ENCODE data around the gene UNG.
"Not testable (repeated sequence)": the region's sequence is repeated elsewhere in the genome, so short reads cannot be mapped to it uniquely, and the experiment has no call there.

Gene UNG

GRCh38 chr12:109097435-109098182 lies at the start of gene UNG:
Gene UNG (plus strand): TSS chr12:109097597. CDS start chr12:109097680, 83 bp downstream.
- DNase-seq (ENCODE audit: low spot score) = peak; percentile 94

DNA sequence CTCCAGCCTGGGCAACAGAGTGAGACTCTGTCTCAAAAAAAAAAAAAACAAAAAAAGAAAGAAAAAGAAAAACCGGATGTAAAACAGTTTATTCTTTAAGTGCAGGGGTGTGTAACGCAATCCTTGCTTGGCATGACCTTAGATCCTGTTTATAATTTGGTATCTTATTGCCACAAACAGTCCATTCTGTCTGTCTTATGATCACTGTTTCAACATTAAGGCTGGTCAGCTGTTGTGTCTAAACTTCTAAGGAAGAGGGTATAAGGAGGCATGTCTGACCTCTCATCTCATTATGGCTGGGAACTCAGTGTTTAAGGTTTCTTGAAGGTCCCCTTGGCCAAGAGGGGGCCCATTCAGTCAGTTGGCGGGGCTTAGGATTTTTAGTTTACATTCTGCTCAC lies 48.7 kb upstream of the UNG start:
- DNase-seq (ENCODE audit: low spot score) = not testable (repeated sequence)

- DNase-seq (ENCODE audit: low spot score) = not testable (repeated sequence)
These were observed 47.6 kb upstream of the UNG start for GRCh38 chr12:109049794-109050193.

GRCh38 chr12:109052097-109052413 lies 45.3 kb upstream of the UNG start:
- DNase-seq (ENCODE audit: low spot score) = no peak

DNA sequence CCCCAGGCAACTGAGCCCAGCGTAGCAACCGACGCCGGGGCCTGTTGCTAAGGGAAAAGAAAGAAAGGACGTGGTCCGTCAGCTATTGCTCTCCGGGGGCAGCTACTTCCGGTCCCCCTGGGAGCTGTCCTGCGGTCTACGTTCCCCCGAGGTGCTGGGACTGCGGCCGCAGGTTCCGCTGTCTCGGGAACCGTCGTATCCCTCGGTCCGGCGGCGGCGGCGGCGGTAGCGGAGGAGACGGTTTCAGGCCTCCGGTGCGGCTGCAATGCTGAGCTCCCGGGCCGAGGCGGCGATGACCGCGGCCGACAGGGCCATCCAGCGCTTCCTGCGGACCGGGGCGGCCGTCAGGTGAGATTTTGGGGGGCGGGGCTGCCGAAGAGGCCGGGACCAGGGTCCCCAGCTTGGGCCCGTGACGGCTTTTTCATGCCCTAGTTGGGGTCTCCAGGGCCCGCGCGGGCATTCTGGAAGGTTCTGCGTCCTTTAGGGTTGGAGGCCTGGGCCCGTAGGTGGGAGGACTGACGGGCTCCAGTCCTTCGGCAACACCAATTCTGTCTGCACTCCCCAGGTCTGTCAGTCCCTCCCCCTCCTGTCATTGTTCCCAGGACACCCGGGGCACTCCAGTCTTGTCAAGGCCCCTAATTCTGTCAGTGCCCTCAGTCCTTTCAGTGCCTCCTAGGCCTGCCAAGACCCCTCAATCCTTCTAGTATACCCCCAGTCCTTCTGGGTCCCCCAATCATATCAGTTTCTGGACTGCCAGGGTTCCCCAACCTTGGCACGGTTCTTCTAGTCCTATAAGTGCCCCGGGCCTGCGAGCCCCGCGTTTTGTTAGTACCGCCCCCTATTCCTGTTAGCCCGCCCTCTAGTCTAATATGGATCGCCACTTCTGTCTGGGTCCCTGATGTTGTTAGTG lies 44.7 kb upstream of the UNG start, which contains the start of gene USP30:
USP30 (plus strand) TSS at position 163 of the 910 bp plus-strand sequence; CDS start at position 266, 103 bp downstream.
- peak; percentile 71 for DNase-seq (ENCODE audit: low spot score)

DNA sequence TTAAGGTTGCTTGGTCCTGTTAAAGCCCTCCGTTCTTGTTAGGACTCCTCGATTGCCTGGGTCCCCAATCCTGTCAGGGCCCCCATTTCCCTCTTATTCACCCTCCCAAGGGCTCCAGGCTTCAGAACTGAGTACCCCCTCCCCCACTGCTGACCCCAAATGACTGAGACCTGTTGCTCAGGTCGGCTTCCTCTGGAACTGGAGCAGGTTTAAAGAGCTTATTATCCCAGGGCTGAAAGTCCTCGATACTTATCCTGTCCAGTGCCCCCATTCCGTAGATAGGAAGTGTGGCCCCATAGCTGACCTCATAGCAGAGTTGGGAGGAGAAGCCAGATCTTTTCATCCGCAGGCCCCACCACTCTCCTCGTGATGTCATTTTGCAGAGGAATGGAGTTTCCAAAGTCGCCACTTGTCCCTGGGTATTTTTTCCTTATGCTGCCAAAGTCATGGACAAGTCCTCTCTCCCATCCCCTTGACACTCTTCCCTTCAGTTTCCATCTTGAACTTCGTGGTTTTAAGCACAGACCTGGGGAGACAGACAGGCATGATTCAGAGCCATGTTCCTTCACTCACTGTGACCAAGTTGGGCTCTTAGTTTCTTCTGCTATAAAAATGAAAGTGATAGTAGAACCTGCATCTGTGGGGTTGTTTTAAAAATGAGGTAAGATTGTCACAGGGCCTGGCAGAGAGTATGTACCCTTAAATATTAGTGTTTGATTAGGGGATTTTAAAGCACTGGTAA lies 43.8 kb upstream of the UNG start:
- peak; percentile 16 for DNase-seq (ENCODE audit: low spot score)

- DNase-seq (ENCODE audit: low spot score) = not testable (repeated sequence)
These were observed 43.3 kb upstream of the UNG start for GRCh38 chr12:109054124-109054513.

DNA sequence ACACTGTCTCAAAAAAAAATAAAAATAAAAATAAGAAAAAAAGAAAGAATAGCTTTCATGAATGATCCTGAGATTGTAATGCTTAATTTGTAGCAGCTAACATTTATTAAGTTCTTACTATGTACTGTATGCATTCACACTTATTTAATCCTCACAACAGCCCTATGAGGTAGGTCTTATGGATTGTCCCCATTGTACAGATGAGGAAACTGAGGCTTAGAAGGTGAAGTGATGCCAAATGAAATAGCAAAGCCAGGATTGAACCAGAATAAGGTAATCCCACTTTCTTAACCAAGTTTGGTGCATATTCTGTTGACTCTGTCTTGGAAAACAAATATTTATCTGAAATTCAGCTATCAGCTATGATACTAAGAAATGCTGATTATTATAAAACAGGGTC lies 42.9 kb upstream of the UNG start:
- DNase-seq (ENCODE audit: low spot score) = no peak

DNA sequence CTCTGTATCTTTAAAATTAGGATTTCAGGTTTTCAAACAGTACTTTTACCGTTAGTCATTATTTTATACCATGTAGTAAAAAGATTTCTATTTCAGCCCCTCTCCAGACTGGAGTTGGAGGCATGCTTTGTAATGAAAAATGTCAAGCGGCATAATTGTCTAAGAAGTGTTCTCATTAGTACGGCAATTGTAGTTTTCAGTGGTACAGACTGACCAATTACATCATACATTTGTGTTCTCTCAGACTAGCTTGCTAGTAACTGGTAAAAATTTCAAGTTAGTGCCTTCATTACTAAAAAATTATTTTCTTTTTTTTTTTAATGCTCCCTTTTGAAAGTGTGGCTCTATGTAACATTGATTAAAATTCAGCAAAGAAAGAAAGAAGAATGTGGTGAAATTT lies 40.5 kb upstream of the UNG start:
- peak; percentile 83 for DNase-seq (ENCODE audit: low spot score)

GRCh38 chr12:109057376-109057775 lies 40.0 kb upstream of the UNG start:
- peak; percentile 94 for DNase-seq (ENCODE audit: low spot score)

GRCh38 chr12:109058773-109059172 lies 38.6 kb upstream of the UNG start:
- no peak for DNase-seq (ENCODE audit: low spot score)

DNA sequence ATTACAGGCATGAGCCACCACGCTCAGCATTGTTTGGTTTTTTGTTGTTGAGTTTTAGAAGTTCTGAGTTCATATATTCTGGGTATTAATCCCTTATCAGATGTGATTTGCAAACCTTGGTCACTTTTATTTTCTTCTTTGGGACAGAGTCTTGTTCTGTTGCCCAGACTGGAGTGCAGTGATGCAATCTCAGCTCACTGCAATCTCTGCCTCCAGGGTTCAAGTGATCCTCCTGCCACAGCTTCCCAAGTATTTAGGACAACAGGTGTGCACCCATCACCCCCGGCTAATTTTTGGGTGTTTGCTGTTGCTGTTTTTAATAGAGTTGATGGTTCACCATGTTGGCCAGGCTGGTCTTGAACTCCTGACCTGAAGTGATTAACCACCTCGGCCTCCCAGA lies 33.3 kb upstream of the UNG start:
- DNase-seq (ENCODE audit: low spot score) = no peak

- DNase-seq (ENCODE audit: low spot score) = no peak
These were observed 32.1 kb upstream of the UNG start for GRCh38 chr12:109065154-109065852.

DNA sequence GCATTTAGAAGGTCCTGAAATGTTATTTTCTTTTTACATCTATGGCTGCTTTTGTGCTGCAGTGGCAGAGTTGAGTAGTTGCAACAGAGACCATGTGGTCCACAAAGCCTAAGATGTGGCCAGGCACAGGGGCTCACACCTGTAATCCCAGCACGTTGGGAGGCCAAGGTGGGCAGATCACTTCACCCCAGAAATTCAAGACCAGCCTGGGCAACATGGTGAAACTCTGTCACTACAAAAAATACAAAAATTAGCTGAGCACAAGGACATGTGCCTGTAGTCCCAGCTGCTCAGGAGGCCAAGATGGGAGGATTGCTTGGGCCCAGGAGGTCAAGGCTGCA lies 31.6 kb upstream of the UNG start:
- no peak for DNase-seq (ENCODE audit: low spot score)

- DNase-seq (ENCODE audit: low spot score) = no peak
These were observed 27.8 kb upstream of the UNG start for GRCh38 chr12:109069307-109070271.

GRCh38 chr12:109074866-109075265 lies 22.5 kb upstream of the UNG start:
- no peak for DNase-seq (ENCODE audit: low spot score)

DNA sequence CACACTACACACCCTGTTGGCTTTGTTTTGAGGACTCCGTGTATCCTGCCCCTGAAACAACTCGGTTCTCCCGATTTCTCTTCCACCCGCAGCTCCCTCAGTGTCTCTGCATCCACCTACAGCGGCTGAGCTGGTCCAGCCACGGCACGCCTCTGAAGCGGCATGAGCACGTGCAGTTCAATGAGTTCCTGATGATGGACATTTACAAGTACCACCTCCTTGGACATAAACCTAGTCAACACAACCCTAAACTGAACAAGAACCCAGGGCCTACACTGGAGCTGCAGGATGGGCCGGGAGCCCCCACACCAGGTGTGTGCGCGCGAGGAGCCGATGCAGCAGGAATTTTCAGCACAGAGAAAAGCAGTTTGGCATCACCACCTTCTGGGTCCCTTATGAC lies 14.6 kb upstream of the UNG start:
- no peak for DNase-seq (ENCODE audit: low spot score)

- DNase-seq (ENCODE audit: low spot score) = no peak
These were observed 13.0 kb upstream of the UNG start for GRCh38 chr12:109084425-109084824.

DNA sequence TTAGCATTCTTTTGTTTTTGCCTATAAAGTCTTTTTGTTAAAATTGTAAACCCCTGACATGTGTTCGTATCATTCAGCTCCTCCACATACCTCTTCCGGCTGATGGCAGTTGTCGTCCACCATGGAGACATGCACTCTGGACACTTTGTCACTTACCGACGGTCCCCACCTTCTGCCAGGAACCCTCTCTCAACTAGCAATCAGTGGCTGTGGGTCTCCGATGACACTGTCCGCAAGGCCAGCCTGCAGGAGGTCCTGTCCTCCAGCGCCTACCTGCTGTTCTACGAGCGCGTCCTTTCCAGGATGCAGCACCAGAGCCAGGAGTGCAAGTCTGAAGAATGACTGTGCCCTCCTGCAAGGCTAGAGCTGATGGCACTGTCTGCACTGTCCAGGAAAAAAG lies 11.8 kb upstream of the UNG start:
- DNase-seq (ENCODE audit: low spot score) = no peak

GRCh38 chr12:109087250-109087649 lies 10.1 kb upstream of the UNG start:
- no peak for DNase-seq (ENCODE audit: low spot score)

DNA sequence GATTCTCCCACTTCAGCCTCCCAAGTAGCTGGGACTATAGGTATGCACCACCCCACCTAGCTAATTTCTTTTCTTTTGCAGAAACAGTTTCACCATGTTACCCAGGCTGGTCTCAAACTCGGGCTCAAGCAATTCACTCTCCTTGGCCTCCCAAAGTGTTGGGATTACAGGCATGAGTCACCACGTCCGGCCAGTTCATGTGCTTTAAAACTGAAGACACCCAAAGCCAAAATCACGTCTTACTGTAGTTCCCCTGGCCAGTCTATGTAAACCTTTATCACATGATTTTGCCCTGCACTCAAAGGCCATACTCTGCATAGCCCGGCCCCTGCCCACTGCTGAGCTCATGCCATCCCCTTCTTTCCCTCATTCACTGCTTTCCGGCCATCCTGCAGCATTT lies 8.6 kb upstream of the UNG start:
- no peak for DNase-seq (ENCODE audit: low spot score)
